ENCODE data around the gene SPDYE2.
"Not testable (repeated sequence)": the region's sequence is repeated elsewhere in the genome, so short reads cannot be mapped to it uniquely, and the experiment has no call there.

DNA sequence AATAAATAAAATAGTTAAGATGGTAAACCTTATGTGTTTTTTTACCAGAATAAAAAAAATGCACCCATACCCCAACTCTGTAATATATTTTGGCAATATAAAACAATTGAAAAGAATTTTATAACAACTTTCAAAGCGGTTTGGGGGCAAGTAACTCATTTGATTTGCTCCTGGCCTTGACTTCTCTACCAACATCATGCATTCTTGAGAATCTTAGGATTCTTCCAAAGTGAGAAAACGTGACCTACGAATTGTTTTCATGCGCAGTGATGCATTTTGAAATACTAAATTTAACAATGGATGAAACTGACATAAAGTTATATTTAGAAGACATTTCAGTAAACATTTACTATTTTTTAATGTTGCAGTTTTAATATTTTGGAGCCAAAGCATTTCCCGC, 30.2 kb upstream of the SPDYE2 start:
- TF ChIP-seq, protein P1, sequence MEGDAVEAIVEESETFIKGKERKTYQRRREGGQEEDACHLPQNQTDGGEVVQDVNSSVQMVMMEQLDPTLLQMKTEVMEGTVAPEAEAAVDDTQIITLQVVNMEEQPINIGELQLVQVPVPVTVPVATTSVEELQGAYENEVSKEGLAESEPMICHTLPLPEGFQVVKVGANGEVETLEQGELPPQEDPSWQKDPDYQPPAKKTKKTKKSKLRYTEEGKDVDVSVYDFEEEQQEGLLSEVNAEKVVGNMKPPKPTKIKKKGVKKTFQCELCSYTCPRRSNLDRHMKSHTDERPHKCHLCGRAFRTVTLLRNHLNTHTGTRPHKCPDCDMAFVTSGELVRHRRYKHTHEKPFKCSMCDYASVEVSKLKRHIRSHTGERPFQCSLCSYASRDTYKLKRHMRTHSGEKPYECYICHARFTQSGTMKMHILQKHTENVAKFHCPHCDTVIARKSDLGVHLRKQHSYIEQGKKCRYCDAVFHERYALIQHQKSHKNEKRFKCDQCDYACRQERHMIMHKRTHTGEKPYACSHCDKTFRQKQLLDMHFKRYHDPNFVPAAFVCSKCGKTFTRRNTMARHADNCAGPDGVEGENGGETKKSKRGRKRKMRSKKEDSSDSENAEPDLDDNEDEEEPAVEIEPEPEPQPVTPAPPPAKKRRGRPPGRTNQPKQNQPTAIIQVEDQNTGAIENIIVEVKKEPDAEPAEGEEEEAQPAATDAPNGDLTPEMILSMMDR (IDR thresholded peaks at IDR 0.05; ENCODE audit: poor library complexity), result not testable (repeated sequence)
- not testable (repeated sequence) for TF ChIP-seq EZH2phosphoT487 (IDR thresholded peaks at IDR 0.05; ENCODE audit: low read depth, severe bottlenecking, unreplicated experiment)

Data from hepatocyte (in vitro differentiated cells).